ENCODE results near the gene PIP4K2A.

- TF ChIP-seq CTCF (IDR thresholded peaks at IDR 0.05): no peak
- TF ChIP-seq POLR2A (IDR thresholded peaks at IDR 0.05): no peak
Observed at GRCh38 chr10:22659866-22660265, 54.5 kb downstream of the PIP4K2A start.

Measured in prostate gland (tissue), 2 donors.